ENCODE measurements around the gene LRP6. TPM values are rescaled to one million over a fixed set of nuclear protein-coding genes. Genes with fewer than 3 reads are reported as not detected.

Gene LRP6
- total and polyA plus RNA-seq, 10 of the 15 experiments (the other 5 are each of a cell fraction or from before 2014, with no cell fraction given): 1.5 to 14.9 (median 6.1) TPM

DNA sequence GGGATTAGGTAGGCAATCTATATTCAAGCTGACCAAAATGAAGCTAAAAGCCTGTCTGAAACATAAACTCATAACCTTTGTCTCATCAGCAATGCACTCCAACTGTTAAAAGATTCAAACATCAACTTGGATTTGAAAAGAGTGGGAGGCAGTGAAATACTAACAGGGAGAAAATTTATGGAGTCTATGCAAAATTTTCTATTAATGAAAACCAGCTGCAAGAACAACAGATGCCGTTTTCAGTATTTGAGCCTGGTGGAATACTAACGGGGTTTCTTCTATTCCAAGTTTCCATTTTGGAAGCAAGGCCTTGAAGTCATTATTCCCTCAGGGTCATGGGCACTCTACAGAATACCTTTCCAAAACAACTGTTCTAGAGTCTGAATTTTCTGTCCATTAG is 88.3 kb downstream of the LRP6 start:
- H3K9ac ChIP-seq (ENCODE audit: control insufficient read depth, insufficient read depth, low read length): no peak overlapping the region
- no peaks in the 10 kb centered on the region for H3K79me2 ChIP-seq (ENCODE audit: control insufficient read depth, insufficient read depth, low read length)
- ChIA-PET POLR2A (no interaction called here), RAD21 (ENCODE audit: unreplicated experiment) (no interaction called here), SMC1A (ENCODE audit: uncharacterized antibody, unreplicated experiment) (no interaction called here), CTCF (interaction anchor here (1.3 kb wide), 1 partner anchor 156 kb away, joined by 5 read pairs; no protein-coding TSS in a partner anchor)
- no peak overlapping the region for H2AFZ ChIP-seq (ENCODE audit: control insufficient read depth, low read depth, low read length)
- in situ Hi-C loops (cut with MboI): no loop called here
- no peak overlapping the region for H3K4me2 ChIP-seq (ENCODE audit: control insufficient read depth, insufficient read depth)
- H3K27ac ChIP-seq (ENCODE audit: control insufficient read depth, insufficient read depth): no peak overlapping the region
- H3K36me3 ChIP-seq (ENCODE audit: control insufficient read depth in 2 of 2, insufficient read depth in 2 of 2, low read length in 1 of 2): no peaks in the 10 kb centered on the region; a peak in 1 of 4 replicates
- FAIRE-seq (no peak), DNase-seq (ENCODE audit: low read depth, low spot score) (no peak), ATAC-seq (no peak)
- H3K9me3 ChIP-seq (replicated peaks; ENCODE audit: control insufficient read depth, insufficient read depth, low read length): no peaks in the 10 kb centered on the region
- no TSS peak for BruUV-seq (replicated peaks)
- no peaks in the 10 kb centered on the region for H4K20me1 ChIP-seq (ENCODE audit: control insufficient read depth, insufficient read depth)
- peaks cover 5% of the 10 kb centered on the region; the same call in 1 of the 2 replicates for H3K4me1 ChIP-seq (ENCODE audit: control insufficient read depth, insufficient read depth, low read length)
- 69% methylated on average over 2 of the region's 2 CpGs for WGBS (ENCODE audit: insufficient coverage, insufficient replicate concordance, low lambda C conversion rate, missing lambda C conversion rate)
- H3K27me3 ChIP-seq (replicated peaks in 1 of 2; ENCODE audit: control insufficient read depth in 2 of 2, insufficient read depth in 2 of 2, low read length in 1 of 2): no peaks in the 10 kb centered on the region
- TF ChIP-seq NFYB (IDR thresholded peaks at IDR 0.05; ENCODE audit: insufficient read depth, low read depth, low read length) (no peak), ZSCAN29 (IDR thresholded peaks at IDR 0.05) (no peak), CBFB (IDR thresholded peaks at IDR 0.05; ENCODE audit: low read depth) (no peak), SIX5 (IDR thresholded peaks at IDR 0.05; ENCODE audit: low read depth, low read length, severe bottlenecking) (no peak), NR2C2 (IDR thresholded peaks at IDR 0.05; ENCODE audit: borderline replicate concordance, control insufficient read depth, insufficient read length, low read depth) (no peak), PAX8 (IDR thresholded peaks at IDR 0.05) (no peak), CREB1 (IDR thresholded peaks at IDR 0.05; ENCODE audit: low read depth) (no peak), FOXK2 (IDR thresholded peaks at IDR 0.05) (no peak), SMARCA5 (IDR thresholded peaks at IDR 0.05) (no peak)
- TF ChIP-seq, protein P1, sequence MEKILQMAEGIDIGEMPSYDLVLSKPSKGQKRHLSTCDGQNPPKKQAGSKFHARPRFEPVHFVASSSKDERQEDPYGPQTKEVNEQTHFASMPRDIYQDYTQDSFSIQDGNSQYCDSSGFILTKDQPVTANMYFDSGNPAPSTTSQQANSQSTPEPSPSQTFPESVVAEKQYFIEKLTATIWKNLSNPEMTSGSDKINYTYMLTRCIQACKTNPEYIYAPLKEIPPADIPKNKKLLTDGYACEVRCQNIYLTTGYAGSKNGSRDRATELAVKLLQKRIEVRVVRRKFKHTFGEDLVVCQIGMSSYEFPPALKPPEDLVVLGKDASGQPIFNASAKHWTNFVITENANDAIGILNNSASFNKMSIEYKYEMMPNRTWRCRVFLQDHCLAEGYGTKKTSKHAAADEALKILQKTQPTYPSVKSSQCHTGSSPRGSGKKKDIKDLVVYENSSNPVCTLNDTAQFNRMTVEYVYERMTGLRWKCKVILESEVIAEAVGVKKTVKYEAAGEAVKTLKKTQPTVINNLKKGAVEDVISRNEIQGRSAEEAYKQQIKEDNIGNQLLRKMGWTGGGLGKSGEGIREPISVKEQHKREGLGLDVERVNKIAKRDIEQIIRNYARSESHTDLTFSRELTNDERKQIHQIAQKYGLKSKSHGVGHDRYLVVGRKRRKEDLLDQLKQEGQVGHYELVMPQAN (conservative IDR thresholded peaks at IDR 0.05): no peak
- H3K4me3 ChIP-seq: no peak overlapping the region
- intact Hi-C loops (cut with micrococcal nuclease; ENCODE audit: unreplicated experiment): loop anchor here (10.0 kb wide), 1 partner anchor 146 kb away; no protein-coding TSS in a partner anchor

All from GM12878 (cell line).